IMR-90 (cell line): ENCODE measurements around the gene SRSF4. TPM values are rescaled to one million over a fixed set of nuclear protein-coding genes. Genes with fewer than 3 reads are reported as not detected.

ENCODE experiments used
- ATAC-seq: fragments of 200-7000 bp; cut with Tn5 transposase; 2 replicates; pipeline ENCODE4 v1.9.1; 2020; ENCODE audit warnings: low read depth, mild to moderate bottlenecking, moderate library complexity
- BruUV-seq: library from RNA; stranded (reverse); fragments of 400-500 nt; replicated peaks from 2 replicates; lab custom pipeline; 2021; lab: Mats Ljungman, UMichigan
- CTCF ChIA-PET: fragments of 300-600 bp; formaldehyde crosslinking; extraction: SDS; loops from one replicate; lab custom pipeline; 2021; ENCODE audit warnings: antibody characterized with exemption; lab: Yijun Ruan, JAX
- POLR2A ChIA-PET: fragments of 300-600 bp; sonication (Branson Sonifier 250); formaldehyde crosslinking; loops from one replicate; lab custom pipeline; 2022; ENCODE audit warnings: antibody characterized with exemption; ENCODE audit not compliant: unreplicated experiment; lab: Charles Lee
- DNase-seq: peaks from one replicate; pipeline ENCODE4 v3.0.0; 2013
- H2AFZ ChIP-seq: replicated peaks from 2 replicates; pipeline ENCODE3; 2013; ENCODE audit warnings: low read length, mild to moderate bottlenecking; ENCODE audit not compliant: poor library complexity
- H2AK5ac ChIP-seq: 2 replicates; pipeline ENCODE4 v1.6.1; 2013; ENCODE audit warnings: low read depth, low read length, inconsistent platforms
- H2AK9ac ChIP-seq: replicated peaks from 2 replicates; pipeline ENCODE3; 2013; ENCODE audit warnings: mild to moderate bottlenecking, low read depth, low read length, moderate library complexity; ENCODE audit not compliant: poor library complexity
- H2BK120ac ChIP-seq: 2 replicates; pipeline ENCODE4 v1.6.1; 2013; ENCODE audit warnings: low read depth, low read length, inconsistent platforms
- H2BK15ac ChIP-seq: 3 replicates; pipeline ENCODE4 v1.6.1; 2013; ENCODE audit warnings: low read depth, low read length, inconsistent platforms
- H2BK20ac ChIP-seq: 2 replicates; pipeline ENCODE4 v1.6.1; 2013; ENCODE audit warnings: low read depth, mild to moderate bottlenecking, inconsistent platforms, low read length, moderate library complexity
- H2BK5ac ChIP-seq: 2 replicates; pipeline ENCODE4 v1.6.1; 2013; ENCODE audit warnings: mild to moderate bottlenecking, low read depth, low read length, inconsistent platforms; ENCODE audit not compliant: poor library complexity, severe bottlenecking
- H3K14ac ChIP-seq: replicated peaks from 2 replicates; pipeline ENCODE4 v1.6.1; 2013; ENCODE audit warnings: low read depth, low read length, inconsistent platforms
- H3K18ac ChIP-seq: 2 replicates; pipeline ENCODE4 v1.6.1; 2013; ENCODE audit warnings: low read depth, low read length, control low read depth
- H3K23ac ChIP-seq: 2 replicates; pipeline ENCODE4 v1.6.1; 2013; ENCODE audit warnings: low read depth, low read length, inconsistent platforms
- H3K27ac ChIP-seq: 2 replicates; pipeline ENCODE4 v1.5.1; 2013; ENCODE audit warnings: mild to moderate bottlenecking, control low read depth, low read length; ENCODE audit not compliant: insufficient read depth
- H3K27me3 ChIP-seq: 2 replicates; pipeline ENCODE4 v1.6.1; 2013; ENCODE audit warnings: low read length; ENCODE audit not compliant: control insufficient read depth, insufficient read depth
- H3K36me3 ChIP-seq: 2 replicates; pipeline ENCODE4 v1.6.1; 2013; ENCODE audit warnings: low read length, mixed read lengths; ENCODE audit not compliant: control insufficient read depth, insufficient read depth
- H3K4ac ChIP-seq: 2 replicates; pipeline ENCODE4 v1.6.1; 2013; ENCODE audit warnings: low read depth, low read length, inconsistent platforms
- H3K4me1 ChIP-seq: 2 replicates; pipeline ENCODE4 v1.6.1; 2013; ENCODE audit warnings: low read length, mixed read lengths; ENCODE audit not compliant: control insufficient read depth, insufficient read depth
- H3K4me2 ChIP-seq: 2 replicates; pipeline ENCODE4 v1.6.1; 2013; ENCODE audit warnings: low read depth, mild to moderate bottlenecking, control low read depth, low read length, moderate library complexity
- H3K4me3 ChIP-seq: 2 replicates; pipeline ENCODE4 v1.5.1; 2013; ENCODE audit warnings: low read depth, mild to moderate bottlenecking, control low read depth, low read length, moderate library complexity; ENCODE audit not compliant: insufficient read depth
- H3K56ac ChIP-seq: 2 replicates; pipeline ENCODE4 v1.6.1; 2013; ENCODE audit warnings: low read length, inconsistent platforms; ENCODE audit not compliant: insufficient read depth; ENCODE audit errors: extremely low read depth
- H3K79me1 ChIP-seq, 2 experiments: 2 replicates each; pipeline ENCODE4 v1.6.1; 2013; ENCODE audit warnings: low read length in 2 of 2, inconsistent platforms in 1 of 2, low read depth in 1 of 2
- H3K9ac ChIP-seq: 2 replicates; pipeline ENCODE4 v1.6.1; 2013; ENCODE audit warnings: low read depth, low read length, control low read depth
- H3K9me1 ChIP-seq: 2 replicates; pipeline ENCODE4 v1.6.1; 2013; ENCODE audit warnings: low read length, inconsistent platforms; ENCODE audit not compliant: insufficient read depth
- H3K9me3 ChIP-seq: 2 replicates; pipeline ENCODE4 v1.6.1; 2013; ENCODE audit warnings: low read length; ENCODE audit not compliant: control insufficient read depth, insufficient read depth
- H4K20me1 ChIP-seq: 2 replicates; pipeline ENCODE4 v1.6.1; 2013; ENCODE audit warnings: low read length, inconsistent platforms; ENCODE audit not compliant: insufficient read depth
- H4K5ac ChIP-seq: 2 replicates; pipeline ENCODE4 v1.6.1; 2013; ENCODE audit warnings: mild to moderate bottlenecking, low read depth, low read length, control low read depth
- H4K8ac ChIP-seq, 2 experiments: 2 replicates each; pipeline ENCODE4 v1.6.1; 2013; ENCODE audit warnings: low read depth in 2 of 2, low read length in 2 of 2, control low read depth in 1 of 2, inconsistent platforms in 1 of 2
- H4K91ac ChIP-seq: 2 replicates; pipeline ENCODE4 v1.6.1; 2013; ENCODE audit warnings: low read depth, low read length, inconsistent platforms; ENCODE audit not compliant: insufficient read depth
- BHLHE40 ChIP-seq: fragments of 150-350 bp; IDR thresholded peaks from 2 replicates; pipeline ENCODE4 v1.6.1; 2016; ENCODE audit warnings: mild to moderate bottlenecking, low read depth, low read length
- CEBPB ChIP-seq: IDR thresholded peaks from 2 replicates; pipeline ENCODE4 v1.6.1; 2012; ENCODE audit warnings: low read depth, low read length, improper control_type of control experiment
- CHD1 ChIP-seq: IDR thresholded peaks from 2 replicates; pipeline ENCODE4 v1.6.1; 2012; ENCODE audit warnings: low read depth, low read length, improper control_type of control experiment
- FOS ChIP-seq: fragments of 150-350 bp; IDR thresholded peaks from 2 replicates; pipeline ENCODE4 v1.6.1; 2016; ENCODE audit warnings: low read depth, low read length
- MAFK ChIP-seq: IDR thresholded peaks from 2 replicates; pipeline ENCODE4 v1.6.1; 2012; ENCODE audit warnings: low read depth, low read length, improper control_type of control experiment
- MAZ ChIP-seq: IDR thresholded peaks from 2 replicates; pipeline ENCODE4 v1.6.1; 2012; ENCODE audit warnings: low read depth, mild to moderate bottlenecking, low read length, improper control_type of control experiment, moderate library complexity, borderline replicate concordance
- MXI1 ChIP-seq: IDR thresholded peaks from 2 replicates; pipeline ENCODE4 v1.6.1; 2012; ENCODE audit warnings: low read depth, mild to moderate bottlenecking, low read length, moderate library complexity, borderline replicate concordance
- NFE2L2 ChIP-seq: fragments of 150-350 bp; IDR thresholded peaks from 2 replicates; pipeline ENCODE4 v1.6.1; 2016; ENCODE audit warnings: low read depth, mild to moderate bottlenecking, low read length
- POLR2A ChIP-seq: IDR thresholded peaks from 2 replicates; pipeline ENCODE4 v1.6.1; 2012; ENCODE audit warnings: mild to moderate bottlenecking, low read depth, low read length
- RAD21 ChIP-seq: IDR thresholded peaks from 2 replicates; pipeline ENCODE4 v1.6.1; 2012; ENCODE audit warnings: low read length, improper control_type of control experiment
- RCOR1 ChIP-seq: IDR thresholded peaks from 2 replicates; pipeline ENCODE4 v1.6.1; 2012; ENCODE audit warnings: mild to moderate bottlenecking, low read length, improper control_type of control experiment; ENCODE audit not compliant: insufficient replicate concordance
- RFX5 ChIP-seq: IDR thresholded peaks from 2 replicates; pipeline ENCODE4 v1.8.0; 2012; ENCODE audit warnings: low read depth, mild to moderate bottlenecking, low read length, moderate library complexity
- SMC3 ChIP-seq: fragments of 150-350 bp; IDR thresholded peaks from 2 replicates; pipeline ENCODE4 v1.6.1; 2016; ENCODE audit warnings: low read depth, mild to moderate bottlenecking, antibody characterized with exemption, low read length, moderate library complexity
- USF2 ChIP-seq: fragments of 150-350 bp; IDR thresholded peaks from 2 replicates; pipeline ENCODE4 v1.6.1; 2017; ENCODE audit warnings: mild to moderate bottlenecking, antibody characterized with exemption, low read length, low read depth
- WGBS, 2 experiments: methylation state at CpG; one replicate each; pipeline versions ENCODE4 v1.1.5 to v1.1.7; 2013; ENCODE audit warnings: missing lambda C conversion rate in 2 of 2; ENCODE audit not compliant: insufficient read length in 1 of 2; ENCODE audit errors: extremely low coverage in 2 of 2; 5-methylcytosine and 5-hydroxymethylcytosine counted together
- dilution Hi-C: fragments of 300-500 bp; cut with HindIII; formaldehyde crosslinking; loops from one replicate; pipeline ENCODE4 v1.14.3; 2018; ENCODE audit warnings: low sequenced_read_pairs; ENCODE audit not compliant: unreplicated experiment
- in situ Hi-C: fragments of 300-500 bp; cut with MboI; formaldehyde crosslinking; loops from 3 replicates; pipeline ENCODE4 v1.14.3; 2019; ENCODE audit warnings: low sequenced_read_pairs, inconsistent platforms, mixed read lengths
- intact Hi-C: fragments of 100-400 bp; cut with micrococcal nuclease; formaldehyde crosslinking; loops from 2 replicates; pipeline ENCODE4 v1.10.0; 2022
- polyA plus RNA-seq, 3 experiments: library from polyadenylated mRNA; depleted of rRNA; stranded (reverse); fragments of >200 nt; gene quantifications; 2 replicates each; pipeline ENCODE4 v1.2.3, GENCODE V29; 2012; ENCODE audit warnings: low replicate concordance in 1 of 3
- total RNA-seq: library from RNA; depleted of rRNA; stranded (reverse); fragments of >200 nt; gene quantifications from 2 replicates; pipeline ENCODE4 v1.2.3, GENCODE V29; 2012
- TF ChIP-seq, protein P1 (sequence below): conservative IDR thresholded peaks from 2 replicates; pipeline ENCODE4 v1.5.1; 2012; ENCODE audit warnings: mild to moderate bottlenecking, low read depth, low read length, improper control_type of control experiment
- TF ChIP-seq, protein P2 (sequence below): fragments of 150-350 bp; IDR thresholded peaks from 2 replicates; pipeline ENCODE4 v1.6.1; 2016; ENCODE audit warnings: low read depth, mild to moderate bottlenecking, low read length, moderate library complexity, borderline replicate concordance

SRSF4 gene
- total and polyA plus RNA-seq, 2 of the 4 experiments (the other 2 are of a cell fraction): 20.8 to 48.5 TPM

DNA sequence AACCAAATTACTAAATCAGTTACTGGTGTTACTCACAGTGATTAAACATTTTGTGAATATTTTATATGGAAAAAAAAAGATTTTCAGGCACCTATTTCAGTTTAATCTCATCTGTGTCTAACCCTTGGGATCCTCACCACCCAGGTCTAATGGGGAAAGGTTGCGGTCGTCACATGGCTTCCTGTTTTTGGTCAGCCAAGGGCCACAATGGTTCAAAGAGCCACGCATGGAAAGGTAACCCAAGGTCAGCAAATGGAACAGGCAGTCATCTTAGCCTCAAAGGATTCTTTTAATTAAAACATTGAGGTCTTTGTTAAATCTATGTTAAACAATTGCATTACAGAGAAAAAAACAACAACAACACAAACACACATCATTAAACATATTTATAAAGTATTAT lies 21.9 kb downstream of the SRSF4 start:
- no peak overlapping the region for H4K5ac ChIP-seq
- ATAC-seq (no peak), DNase-seq (no peak)
- peak overlapping the region; percentile 30; the same call in 1 of the 2 replicates for H3K56ac ChIP-seq
- no peaks in the 10 kb centered on the region for H3K4me1 ChIP-seq
- POLR2A ChIA-PET: no interaction called here
- no peak overlapping the region for H3K4me2 ChIP-seq
- 80% methylated on average over 2 of the region's 3 CpGs; no CpG with 5 or more reads in 1 of the 2 experiments for WGBS, 2 experiments
- H2AFZ ChIP-seq: no peak overlapping the region
- no peaks in the 10 kb centered on the region for H3K9me3 ChIP-seq
- no peak overlapping the region for H3K14ac ChIP-seq
- H2BK15ac ChIP-seq: no peak overlapping the region
- CTCF ChIA-PET: interaction anchor here (1.0 kb wide), 1 partner anchor 37 kb away, joined by 3 read pairs; no protein-coding TSS in a partner anchor
- H3K27me3 ChIP-seq: no peaks in the 10 kb centered on the region
- H3K9me1 ChIP-seq: peaks cover 17% of the 10 kb centered on the region
- H3K9ac ChIP-seq: no peak overlapping the region
- no peak overlapping the region for H3K4ac ChIP-seq
- H4K91ac ChIP-seq: no peak overlapping the region
- no peak overlapping the region for H3K18ac ChIP-seq
- no peak overlapping the region for H2AK5ac ChIP-seq
- intact Hi-C loops (no loop called here), dilution Hi-C loops (no loop called here), in situ Hi-C loops (no loop called here)
- no peak overlapping the region for H2AK9ac ChIP-seq
- H3K23ac ChIP-seq: no peak overlapping the region
- peaks cover 61% of the 10 kb centered on the region for H4K20me1 ChIP-seq
- H3K4me3 ChIP-seq: no peak overlapping the region
- no peak overlapping the region for H2BK120ac ChIP-seq
- H2BK20ac ChIP-seq: no peak overlapping the region
- H4K8ac ChIP-seq: no peak overlapping the region
- H3K79me1 ChIP-seq: peaks cover 24 to 80% of the 10 kb centered on the region in 2 experiments; a peak in 3 of 4 replicates
- no TSS peak for BruUV-seq
- TF ChIP-seq, protein P1, sequence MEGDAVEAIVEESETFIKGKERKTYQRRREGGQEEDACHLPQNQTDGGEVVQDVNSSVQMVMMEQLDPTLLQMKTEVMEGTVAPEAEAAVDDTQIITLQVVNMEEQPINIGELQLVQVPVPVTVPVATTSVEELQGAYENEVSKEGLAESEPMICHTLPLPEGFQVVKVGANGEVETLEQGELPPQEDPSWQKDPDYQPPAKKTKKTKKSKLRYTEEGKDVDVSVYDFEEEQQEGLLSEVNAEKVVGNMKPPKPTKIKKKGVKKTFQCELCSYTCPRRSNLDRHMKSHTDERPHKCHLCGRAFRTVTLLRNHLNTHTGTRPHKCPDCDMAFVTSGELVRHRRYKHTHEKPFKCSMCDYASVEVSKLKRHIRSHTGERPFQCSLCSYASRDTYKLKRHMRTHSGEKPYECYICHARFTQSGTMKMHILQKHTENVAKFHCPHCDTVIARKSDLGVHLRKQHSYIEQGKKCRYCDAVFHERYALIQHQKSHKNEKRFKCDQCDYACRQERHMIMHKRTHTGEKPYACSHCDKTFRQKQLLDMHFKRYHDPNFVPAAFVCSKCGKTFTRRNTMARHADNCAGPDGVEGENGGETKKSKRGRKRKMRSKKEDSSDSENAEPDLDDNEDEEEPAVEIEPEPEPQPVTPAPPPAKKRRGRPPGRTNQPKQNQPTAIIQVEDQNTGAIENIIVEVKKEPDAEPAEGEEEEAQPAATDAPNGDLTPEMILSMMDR: no peak
- TF ChIP-seq NFE2L2: no peak
- TF ChIP-seq FOS: no peak
- no peak for TF ChIP-seq POLR2A
- no peak for TF ChIP-seq SMC3
- no peak for TF ChIP-seq MAZ
- no peak for TF ChIP-seq MXI1
- TF ChIP-seq RAD21: no peak
- TF ChIP-seq CHD1: no peak
- no peak for TF ChIP-seq MAFK
- no peak for TF ChIP-seq USF2
- TF ChIP-seq, protein P2, sequence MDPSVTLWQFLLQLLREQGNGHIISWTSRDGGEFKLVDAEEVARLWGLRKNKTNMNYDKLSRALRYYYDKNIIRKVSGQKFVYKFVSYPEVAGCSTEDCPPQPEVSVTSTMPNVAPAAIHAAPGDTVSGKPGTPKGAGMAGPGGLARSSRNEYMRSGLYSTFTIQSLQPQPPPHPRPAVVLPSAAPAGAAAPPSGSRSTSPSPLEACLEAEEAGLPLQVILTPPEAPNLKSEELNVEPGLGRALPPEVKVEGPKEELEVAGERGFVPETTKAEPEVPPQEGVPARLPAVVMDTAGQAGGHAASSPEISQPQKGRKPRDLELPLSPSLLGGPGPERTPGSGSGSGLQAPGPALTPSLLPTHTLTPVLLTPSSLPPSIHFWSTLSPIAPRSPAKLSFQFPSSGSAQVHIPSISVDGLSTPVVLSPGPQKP: no peak
- TF ChIP-seq BHLHE40: no peak
- TF ChIP-seq RCOR1: no peak
- no peak for TF ChIP-seq CEBPB
- TF ChIP-seq RFX5: no peak
- no peak overlapping the region for H3K27ac ChIP-seq
- H3K36me3 ChIP-seq: peaks cover 46% of the 10 kb centered on the region
- H2BK5ac ChIP-seq: no peak overlapping the region
